SK-N-MC (cell line): ENCODE measurements around the gene EBF4.

Experiments used
- DNase-seq: peaks from one replicate; pipeline ENCODE4 v3.0.0-alpha.2; 2011; ENCODE audit warnings: low read depth, low spot score
- H3K27ac ChIP-seq: fragments of 200-600 bp; sonication (generic); 2 replicates; pipeline ENCODE4 v1.5.1; 2016; ENCODE audit warnings: mixed run types
- H3K36me3 ChIP-seq: fragments of 200-600 bp; sonication (generic); 2 replicates; pipeline ENCODE4 v1.6.1; 2017; ENCODE audit warnings: antibody characterized with exemption, low read length, mixed read lengths; ENCODE audit not compliant: insufficient read depth
- H3K4me3 ChIP-seq: fragments of 200-600 bp; sonication (generic); 2 replicates; pipeline ENCODE4 v1.5.1; 2016
- H3K9ac ChIP-seq: fragments of 200-600 bp; sonication (generic); 2 replicates; pipeline ENCODE4 v1.8.0; 2017; ENCODE audit warnings: mixed run types, mixed read lengths; ENCODE audit not compliant: insufficient read length
- H3K9me3 ChIP-seq: fragments of 200-600 bp; sonication (generic); 2 replicates; pipeline ENCODE4 v1.6.1; 2017; ENCODE audit warnings: low read depth, mild to moderate bottlenecking, antibody characterized with exemption, low read length, moderate library complexity, mixed read lengths
- EZH2 ChIP-seq: fragments of 200-600 bp; sonication (generic); IDR thresholded peaks from one replicate; pipeline ENCODE4 v1.6.1; 2017; ENCODE audit warnings: antibody characterized with exemption
- FOXP2 ChIP-seq: optimal IDR thresholded peaks from 2 replicates; pipeline ENCODE3; 2011; ENCODE audit warnings: mild to moderate bottlenecking, moderate library complexity; ENCODE audit not compliant: insufficient read depth; ENCODE audit errors: extremely low read length, control extremely low read depth
- POLR2AphosphoS5 ChIP-seq: IDR thresholded peaks from 2 replicates; pipeline ENCODE4 v1.6.1; 2012; ENCODE audit warnings: mild to moderate bottlenecking, low read depth, low read length, borderline replicate concordance

The EBF4 gene

GRCh38 chr20:2701671-2702081 is 9.1 kb downstream of the EBF4 start:
- no peak for TF ChIP-seq FOXP2
- TF ChIP-seq POLR2AphosphoS5, result no peak
- no peak for TF ChIP-seq EZH2
- DNase-seq, result no peak
- Histone ChIP-seq H3K9me3 (no peaks in the 10 kb centered on the region), H3K4me3 (no peak overlapping the region), H3K27ac (no peak overlapping the region), H3K36me3 (no peaks in the 10 kb centered on the region), H3K9ac (no peak overlapping the region)

- TF ChIP-seq FOXP2 (no peak), POLR2AphosphoS5 (no peak), EZH2 (no peak)
- no peaks in the 10 kb centered on the region for H3K36me3 ChIP-seq
- H3K4me3 ChIP-seq, result no peak overlapping the region
- H3K27ac ChIP-seq, result no peak overlapping the region
- no peaks in the 10 kb centered on the region for H3K9me3 ChIP-seq
- no peak for DNase-seq
- H3K9ac ChIP-seq, result no peak overlapping the region
Measured at GRCh38 chr20:2703716-2704475, 11.3 kb downstream of the EBF4 start.

GRCh38 chr20:2705931-2706645 is 13.5 kb downstream of the EBF4 start:
- no peak overlapping the region for H3K4me3 ChIP-seq
- no peak overlapping the region for H3K9ac ChIP-seq
- DNase-seq, result no peak
- TF ChIP-seq POLR2AphosphoS5 (no peak), EZH2 (no peak), FOXP2 (no peak)
- H3K9me3 ChIP-seq, result no peaks in the 10 kb centered on the region
- H3K27ac ChIP-seq, result no peak overlapping the region
- H3K36me3 ChIP-seq, result no peaks in the 10 kb centered on the region

GRCh38 chr20:2706688-2707352 is 14.2 kb downstream of the EBF4 start:
- H3K4me3 ChIP-seq, result no peak overlapping the region
- no peak for DNase-seq
- TF ChIP-seq EZH2, result no peak
- TF ChIP-seq POLR2AphosphoS5, result no peak
- TF ChIP-seq FOXP2, result no peak
- H3K36me3 ChIP-seq, result no peaks in the 10 kb centered on the region
- H3K9ac ChIP-seq, result no peak overlapping the region
- H3K27ac ChIP-seq, result no peak overlapping the region
- no peaks in the 10 kb centered on the region for H3K9me3 ChIP-seq

GRCh38 chr20:2707353-2708072 is 14.9 kb downstream of the EBF4 start:
- no peak for DNase-seq
- H3K36me3 ChIP-seq, result no peaks in the 10 kb centered on the region
- no peaks in the 10 kb centered on the region for H3K9me3 ChIP-seq
- TF ChIP-seq EZH2 (no peak), FOXP2 (no peak), POLR2AphosphoS5 (no peak)
- no peak overlapping the region for H3K9ac ChIP-seq
- no peak overlapping the region for H3K4me3 ChIP-seq
- H3K27ac ChIP-seq, result no peak overlapping the region

- no peak for DNase-seq
- H3K9ac ChIP-seq, result no peak overlapping the region
- H3K27ac ChIP-seq, result no peak overlapping the region
- no peak overlapping the region for H3K4me3 ChIP-seq
- TF ChIP-seq FOXP2 (no peak), EZH2 (no peak), POLR2AphosphoS5 (no peak)
- H3K9me3 ChIP-seq, result no peaks in the 10 kb centered on the region
- no peaks in the 10 kb centered on the region for H3K36me3 ChIP-seq
Measured at GRCh38 chr20:2708073-2708415, 15.5 kb downstream of the EBF4 start.

GRCh38 chr20:2708665-2709064 is 16.1 kb downstream of the EBF4 start:
- Histone ChIP-seq H3K27ac (no peak overlapping the region), H3K4me3 (no peak overlapping the region), H3K9ac (no peak overlapping the region), H3K36me3 (no peaks in the 10 kb centered on the region), H3K9me3 (no peaks in the 10 kb centered on the region)
- TF ChIP-seq FOXP2 (no peak), EZH2 (no peak), POLR2AphosphoS5 (no peak)
- no peak for DNase-seq
